Hematopoietic multipotent progenitor cell treated with erythropoietin and hydrocortisone succinate and interleukin-3 and kit ligand, for 17 days (in vitro differentiated cells): ENCODE results near the gene SYNRG.
A peak's percentile ranks its signal among the peaks of the same experiment; 100 is the strongest.

Source experiments
- DNase-seq: peaks from one replicate; pipeline ENCODE4 v3.0.0-alpha.2; 2015; ENCODE audit warnings: low spot score

The SYNRG gene

GRCh38 chr17:37503148-37503547, 106.1 kb downstream of the SYNRG start:
- no peak for DNase-seq

GRCh38 chr17:37502009-37502936, 106.9 kb downstream of the SYNRG start:
- DNase-seq: no peak

GRCh38 chr17:37500378-37500777, 108.8 kb downstream of the SYNRG start:
- DNase-seq: no peak

GRCh38 chr17:37494971-37495370, 114.2 kb downstream of the SYNRG start:
- no peak for DNase-seq

GRCh38 chr17:37494401-37494831, 114.8 kb downstream of the SYNRG start:
- no peak for DNase-seq

GRCh38 chr17:37493249-37494027, 115.8 kb downstream of the SYNRG start:
- DNase-seq: no peak

GRCh38 chr17:37492167-37492566, 117.1 kb downstream of the SYNRG start:
- DNase-seq: no peak

- DNase-seq: no peak
These were observed 118.3 kb downstream of the SYNRG start for GRCh38 chr17:37490638-37491614.

GRCh38 chr17:37490022-37490587, 119.1 kb downstream of the SYNRG start:
- no peak for DNase-seq

GRCh38 chr17:37489197-37490001, 119.8 kb downstream of the SYNRG start, which contains the start of gene DUSP14:
Gene DUSP14, plus strand, starts transcription at chr17:37489891. Its CDS starts 22,382 bp downstream, at chr17:37512273.
- DNase-seq: peak; percentile 18

GRCh38 chr17:37488607-37489196, 120.5 kb downstream of the SYNRG start:
- DNase-seq: no peak

- DNase-seq: peak; percentile 11
These were observed 121.1 kb downstream of the SYNRG start for GRCh38 chr17:37488009-37488604.

- no peak for DNase-seq
These were observed 123.2 kb downstream of the SYNRG start for GRCh38 chr17:37485938-37486570.

GRCh38 chr17:37483311-37484039, 125.7 kb downstream of the SYNRG start:
- DNase-seq: no peak

GRCh38 chr17:37481001-37481665, 128.1 kb downstream of the SYNRG start:
- no peak for DNase-seq

- no peak for DNase-seq
These were observed 128.8 kb downstream of the SYNRG start for GRCh38 chr17:37480427-37480826.

- DNase-seq: no peak
These were observed 130.2 kb downstream of the SYNRG start for GRCh38 chr17:37479025-37479424.

GRCh38 chr17:37478187-37478586, 131.0 kb downstream of the SYNRG start:
- DNase-seq: no peak
